ENCODE results near the gene DENND11. TPM values are rescaled to one million over a fixed set of nuclear protein-coding genes. Genes with fewer than 3 reads are reported as not detected.

DENND11 gene
- total and polyA plus RNA-seq, 9 donors, result 6.0 to 15.7 (median 13.0) TPM

DNA sequence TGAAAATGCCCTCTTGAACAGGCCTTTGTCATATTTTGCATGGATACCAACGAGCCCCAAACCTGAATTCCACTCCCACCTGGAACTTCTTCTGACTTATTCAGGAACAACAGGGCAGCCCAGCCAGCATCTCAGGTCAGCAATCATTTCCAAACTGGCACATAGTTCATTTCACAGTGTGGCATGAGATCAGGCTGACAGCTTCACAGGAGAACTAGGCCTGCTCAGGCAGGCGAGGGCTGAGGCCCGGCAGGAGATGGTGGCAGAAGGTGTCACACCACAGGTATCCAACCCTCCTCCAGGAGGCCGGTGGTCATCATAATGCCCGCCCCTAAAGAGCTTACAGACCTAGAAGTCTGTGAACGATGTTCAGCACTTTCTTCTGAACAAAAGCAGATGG is 42.5 kb downstream of the DENND11 start:
- H3K4me3 ChIP-seq, result no peak overlapping the region
- no peaks in the 10 kb centered on the region for H3K36me3 ChIP-seq
- intact Hi-C loops (cut with DNase I), result no loop called here
- TF ChIP-seq POLR2A (IDR thresholded peaks at IDR 0.05) (no peak), CTCF (IDR thresholded peaks at IDR 0.05) (no peak), EP300 (IDR thresholded peaks at IDR 0.05) (no peak)
- no peak for DNase-seq
- no peaks in the 10 kb centered on the region for H3K9me3 ChIP-seq
- H3K27ac ChIP-seq, result no peak overlapping the region
- 86 to 91% (median 87%) methylated on average over 6 of the region's 6 CpGs for WGBS, 3 donors
- H3K4me1 ChIP-seq (ENCODE audit: insufficient read depth), result no peaks in the 10 kb centered on the region
- H3K27me3 ChIP-seq, result no peaks in the 10 kb centered on the region

GRCh38 chr7:141654551-141654950 is 47.4 kb downstream of the DENND11 start:
- WGBS, 3 donors, result 50 to 56% (median 53%) methylated on average over 3 of the region's 3 CpGs
- peak in 1 of 5 donors; percentile 33 for DNase-seq
- H3K27me3 ChIP-seq, result no peaks in the 10 kb centered on the region
- no peaks in the 10 kb centered on the region for H3K9me3 ChIP-seq
- no peak overlapping the region for H3K4me3 ChIP-seq
- no peak overlapping the region for H3K27ac ChIP-seq
- no peaks in the 10 kb centered on the region for H3K36me3 ChIP-seq
- H3K4me1 ChIP-seq (ENCODE audit: insufficient read depth), result no peaks in the 10 kb centered on the region
- intact Hi-C loops (cut with DNase I), result no loop called here
- no peak for TF ChIP-seq CTCF (IDR thresholded peaks at IDR 0.05)
- no peak for TF ChIP-seq EP300 (IDR thresholded peaks at IDR 0.05)
- no peak for TF ChIP-seq POLR2A (IDR thresholded peaks at IDR 0.05)

DNA sequence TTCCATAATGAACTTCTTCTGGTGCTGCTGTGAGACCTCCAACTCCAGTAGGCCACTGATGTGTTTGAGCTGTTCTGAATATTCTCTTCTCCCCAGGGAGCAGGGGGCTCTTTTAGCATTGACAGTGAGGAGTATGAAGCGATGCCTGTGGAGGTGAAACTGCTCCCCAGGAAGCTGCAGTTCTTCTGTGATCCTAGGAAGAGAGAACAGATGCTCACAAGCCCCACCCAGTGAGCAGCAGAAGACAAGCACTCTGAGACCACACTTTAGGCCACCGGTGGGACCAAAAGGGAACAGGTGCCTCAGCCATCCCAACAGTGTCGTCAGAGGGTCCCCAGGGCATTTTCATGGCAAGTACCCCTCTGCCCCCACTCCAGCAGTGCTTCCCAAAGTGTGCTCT is 49.3 kb downstream of the DENND11 start:
- Histone ChIP-seq H3K4me1 (ENCODE audit: insufficient read depth) (no peaks in the 10 kb centered on the region), H3K27me3 (no peaks in the 10 kb centered on the region), H3K27ac (no peak overlapping the region), H3K9me3 (no peaks in the 10 kb centered on the region), H3K36me3 (no peaks in the 10 kb centered on the region), H3K4me3 (no peak overlapping the region)
- TF ChIP-seq EP300 (IDR thresholded peaks at IDR 0.05), result no peak
- WGBS, 3 donors, result 59 to 74% (median 66%) methylated on average over 3 of the region's 3 CpGs
- DNase-seq, result no peak
- intact Hi-C loops (cut with DNase I), result no loop called here

Small RNA genes within 50 kb of the gene (small RNA-seq; reads per million reads assigned to genes)
- gene RNU1-82P, result not detected

Other genes with a start within 250 kb of the DENND11 start
- 10 to 100 TPM; 14.1 to 32.1 (median 21.8) TPM for gene AGK, start 150.8 kb downstream of the DENND11 start, total RNA-seq
- gene AGK, start 150.8 kb downstream of the DENND11 start, polyA plus RNA-seq, result 10 to 100 TPM; 11.3 to 26.6 TPM
- under 1 TPM in 3 of 7 donors, not detected in 4; 0.07 to 0.27 (median 0.20) TPM for gene WEE2, start 6.2 kb upstream of the DENND11 start, total RNA-seq
- gene WEE2, start 6.2 kb upstream of the DENND11 start, polyA plus RNA-seq, result under 1 TPM in 1 of 2 donors, not detected in 1; 0.11 TPM
- gene SSBP1, start 36.2 kb upstream of the DENND11 start, total RNA-seq, result 100 to 1,000 TPM in 1 of 7 donors, 10 to 100 TPM in 6; 79.3 to 109 (median 91.4) TPM
- gene SSBP1, start 36.2 kb upstream of the DENND11 start, polyA plus RNA-seq, result 100 to 1,000 TPM; 142 to 228 TPM
- 1 to 10 TPM; 1.2 to 4.9 (median 3.5) TPM for gene TAS2R3, start 61.9 kb upstream of the DENND11 start, total RNA-seq
- gene TAS2R3, start 61.9 kb upstream of the DENND11 start, polyA plus RNA-seq, result under 1 TPM; 0.17 to 0.92 TPM
- gene TAS2R4, start 74.5 kb upstream of the DENND11 start, total RNA-seq, result 1 to 10 TPM; 1.3 to 2.7 (median 2.0) TPM
- 1 to 10 TPM in 1 of 2 donors, under 1 TPM in 1; 0.34 to 1.5 TPM for gene TAS2R4, start 74.5 kb upstream of the DENND11 start, polyA plus RNA-seq
- 1 to 10 TPM; 1.2 to 4.9 (median 3.7) TPM for gene TAS2R5, start 88.1 kb upstream of the DENND11 start, total RNA-seq
- gene TAS2R5, start 88.1 kb upstream of the DENND11 start, polyA plus RNA-seq, result 1 to 10 TPM; 1.5 to 1.9 TPM
- not detected for gene PRSS37, start 139.3 kb upstream of the DENND11 start, total RNA-seq
- gene PRSS37, start 139.3 kb upstream of the DENND11 start, polyA plus RNA-seq, result not detected
- under 1 TPM in 4 of 7 donors, not detected in 3; 0.12 to 0.43 (median 0.31) TPM for gene OR9A4, start 214.2 kb upstream of the DENND11 start, total RNA-seq
- not detected for gene OR9A4, start 214.2 kb upstream of the DENND11 start, polyA plus RNA-seq
- 1 to 10 TPM in 4 of 7 donors, under 1 TPM in 3; 0.45 to 3.5 (median 1.5) TPM for gene CLEC5A, start 244.8 kb upstream of the DENND11 start, total RNA-seq
- gene CLEC5A, start 244.8 kb upstream of the DENND11 start, polyA plus RNA-seq, result under 1 TPM; 0.31 to 0.32 TPM